ENCODE results near the gene PCA3.
A peak's percentile ranks its signal among the peaks of the same experiment; 100 is the strongest.

The PCA3 gene

DNA sequence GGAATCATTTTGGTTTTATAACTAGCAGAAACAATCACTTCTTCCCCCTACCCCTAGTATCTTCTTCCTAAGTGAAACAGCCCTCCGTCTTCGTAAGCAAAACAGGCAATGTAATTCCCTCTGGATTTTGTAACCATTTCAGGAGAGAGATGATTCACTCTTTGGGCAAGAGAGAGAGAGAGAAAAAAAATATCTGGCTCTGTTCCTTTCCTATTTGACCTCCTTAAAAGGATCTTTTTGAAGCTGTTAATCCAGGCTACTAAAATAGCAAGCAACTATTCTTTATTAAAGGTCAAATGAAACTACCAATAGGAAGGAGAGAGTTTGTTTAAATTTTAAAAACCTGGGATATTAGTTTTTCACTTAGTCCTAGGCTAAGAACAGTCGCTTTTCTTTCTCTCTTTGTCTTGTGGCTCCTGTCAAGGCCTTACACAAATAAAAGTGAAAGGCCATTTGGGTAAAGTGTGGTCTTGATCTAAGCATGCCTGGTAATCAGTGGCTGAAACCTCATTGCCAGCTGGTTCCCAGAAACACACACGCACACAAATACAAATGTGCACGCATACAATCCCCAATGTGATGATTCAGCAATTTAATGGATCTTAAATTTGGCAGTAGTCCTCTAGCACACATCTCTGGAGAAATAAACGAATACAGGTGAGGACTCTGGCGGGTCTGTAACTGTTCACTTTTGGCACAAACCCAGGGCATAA, 71.5 kb downstream of the PCA3 start:
- DNase-seq, result peak; percentile 94

All from fibroblast of upper back skin (primary cell).